KMS-11 (cell line): ENCODE data around the gene MRPL28.

Source experiments
- H2AFZ ChIP-seq: fragments of 200-600 bp; sonication (generic); 2 replicates; pipeline ENCODE4 v1.6.1; 2016; ENCODE audit warnings: antibody characterized with exemption, mixed run types, low read depth
- H3K27ac ChIP-seq: fragments of 200-600 bp; sonication (generic); 2 replicates; pipeline ENCODE4 v1.6.1; 2016; ENCODE audit warnings: mild to moderate bottlenecking, mixed run types
- H3K27me3 ChIP-seq: fragments of 200-600 bp; sonication (generic); 2 replicates; pipeline ENCODE4 v1.6.1; 2017; ENCODE audit warnings: mild to moderate bottlenecking, low read depth, mixed run types, moderate library complexity; ENCODE audit not compliant: insufficient read depth
- H3K36me3 ChIP-seq: fragments of 200-600 bp; sonication (generic); 2 replicates; pipeline ENCODE4 v1.6.1; 2017; ENCODE audit warnings: mild to moderate bottlenecking, mixed run types; ENCODE audit not compliant: insufficient read depth
- H3K4me1 ChIP-seq: fragments of 200-600 bp; sonication (generic); 2 replicates; pipeline ENCODE4 v1.6.1; 2016; ENCODE audit warnings: mild to moderate bottlenecking, low read depth, mixed run types; ENCODE audit not compliant: poor library complexity, severe bottlenecking
- H3K4me2 ChIP-seq: fragments of 200-600 bp; sonication (generic); 2 replicates; pipeline ENCODE4 v1.7.0; 2016; ENCODE audit warnings: mild to moderate bottlenecking, mixed run types
- H3K4me3 ChIP-seq: fragments of 200-600 bp; sonication (generic); IDR thresholded peaks from 2 replicates; pipeline ENCODE4 v1.6.1; 2017; ENCODE audit warnings: low read depth, low read length, mixed read lengths; ENCODE audit not compliant: insufficient read depth
- H3K79me2 ChIP-seq: fragments of 200-600 bp; sonication (generic); 2 replicates; pipeline ENCODE4 v1.6.1; 2016; ENCODE audit warnings: low read depth, mixed run types; ENCODE audit not compliant: insufficient read depth
- H3K9ac ChIP-seq: fragments of 200-600 bp; sonication (generic); 2 replicates; pipeline ENCODE4 v1.6.1; 2016; ENCODE audit warnings: mild to moderate bottlenecking, mixed run types
- H4K20me1 ChIP-seq: fragments of 200-600 bp; sonication (generic); 2 replicates; pipeline ENCODE4 v1.6.1; 2016; ENCODE audit warnings: mild to moderate bottlenecking, mixed run types; ENCODE audit not compliant: insufficient read depth
- TF ChIP-seq, protein P1 (sequence below): fragments of 200-600 bp; sonication (generic); conservative IDR thresholded peaks from 2 replicates; pipeline ENCODE4 v1.6.1; 2017; ENCODE audit warnings: low read depth, mild to moderate bottlenecking, antibody characterized with exemption, low read length, moderate library complexity, mixed read lengths

Gene MRPL28

DNA sequence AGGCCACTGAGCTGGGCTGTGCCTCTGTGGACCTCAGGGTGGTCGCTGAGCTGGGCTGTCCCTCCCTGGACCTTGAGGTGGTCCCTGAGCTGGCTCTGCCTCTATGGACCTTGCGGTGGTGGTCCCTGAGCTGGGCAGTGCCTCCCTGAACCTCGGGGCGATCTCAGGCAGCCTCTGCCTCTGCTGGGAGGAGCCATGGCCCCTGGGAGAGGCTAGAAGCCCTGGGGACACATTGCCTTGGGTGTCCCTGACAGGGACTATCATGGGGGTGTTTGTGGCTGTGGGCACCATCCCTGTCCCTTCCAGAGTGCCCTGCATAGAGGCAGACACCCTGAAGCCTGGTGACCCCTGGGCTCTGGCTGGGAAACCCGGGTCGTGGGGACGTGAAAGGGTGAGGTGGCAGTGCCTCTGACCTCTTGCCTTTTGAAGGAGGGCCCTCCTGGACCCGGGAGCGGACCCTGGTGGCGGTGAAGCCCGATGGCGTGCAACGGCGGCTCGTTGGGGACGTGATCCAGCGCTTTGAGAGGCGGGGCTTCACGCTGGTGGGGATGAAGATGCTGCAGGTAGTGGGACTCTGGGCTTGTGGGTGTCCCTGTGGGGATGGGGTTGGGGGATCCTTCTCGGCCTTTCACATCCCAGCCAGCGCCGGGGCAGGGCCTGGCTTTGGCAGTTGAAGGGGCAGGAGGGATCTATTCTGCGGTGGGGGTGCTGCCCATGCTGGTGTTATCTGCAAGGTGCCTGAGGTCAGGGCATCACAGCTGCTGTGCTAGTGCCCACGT lies 28.4 kb upstream of the MRPL28 start:
- H3K36me3 ChIP-seq: no peaks in the 10 kb centered on the region
- peaks cover 21% of the 10 kb centered on the region for H3K4me1 ChIP-seq
- no peaks in the 10 kb centered on the region for H4K20me1 ChIP-seq
- H3K27ac ChIP-seq: no peak overlapping the region
- H3K4me2 ChIP-seq: no peak overlapping the region
- H3K27me3 ChIP-seq: peaks cover 19% of the 10 kb centered on the region
- TF ChIP-seq, protein P1, sequence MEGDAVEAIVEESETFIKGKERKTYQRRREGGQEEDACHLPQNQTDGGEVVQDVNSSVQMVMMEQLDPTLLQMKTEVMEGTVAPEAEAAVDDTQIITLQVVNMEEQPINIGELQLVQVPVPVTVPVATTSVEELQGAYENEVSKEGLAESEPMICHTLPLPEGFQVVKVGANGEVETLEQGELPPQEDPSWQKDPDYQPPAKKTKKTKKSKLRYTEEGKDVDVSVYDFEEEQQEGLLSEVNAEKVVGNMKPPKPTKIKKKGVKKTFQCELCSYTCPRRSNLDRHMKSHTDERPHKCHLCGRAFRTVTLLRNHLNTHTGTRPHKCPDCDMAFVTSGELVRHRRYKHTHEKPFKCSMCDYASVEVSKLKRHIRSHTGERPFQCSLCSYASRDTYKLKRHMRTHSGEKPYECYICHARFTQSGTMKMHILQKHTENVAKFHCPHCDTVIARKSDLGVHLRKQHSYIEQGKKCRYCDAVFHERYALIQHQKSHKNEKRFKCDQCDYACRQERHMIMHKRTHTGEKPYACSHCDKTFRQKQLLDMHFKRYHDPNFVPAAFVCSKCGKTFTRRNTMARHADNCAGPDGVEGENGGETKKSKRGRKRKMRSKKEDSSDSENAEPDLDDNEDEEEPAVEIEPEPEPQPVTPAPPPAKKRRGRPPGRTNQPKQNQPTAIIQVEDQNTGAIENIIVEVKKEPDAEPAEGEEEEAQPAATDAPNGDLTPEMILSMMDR: no peak
- no peak overlapping the region for H3K9ac ChIP-seq
- H3K79me2 ChIP-seq: no peaks in the 10 kb centered on the region
- no peak overlapping the region for H3K4me3 ChIP-seq
- no peak overlapping the region for H2AFZ ChIP-seq

DNA sequence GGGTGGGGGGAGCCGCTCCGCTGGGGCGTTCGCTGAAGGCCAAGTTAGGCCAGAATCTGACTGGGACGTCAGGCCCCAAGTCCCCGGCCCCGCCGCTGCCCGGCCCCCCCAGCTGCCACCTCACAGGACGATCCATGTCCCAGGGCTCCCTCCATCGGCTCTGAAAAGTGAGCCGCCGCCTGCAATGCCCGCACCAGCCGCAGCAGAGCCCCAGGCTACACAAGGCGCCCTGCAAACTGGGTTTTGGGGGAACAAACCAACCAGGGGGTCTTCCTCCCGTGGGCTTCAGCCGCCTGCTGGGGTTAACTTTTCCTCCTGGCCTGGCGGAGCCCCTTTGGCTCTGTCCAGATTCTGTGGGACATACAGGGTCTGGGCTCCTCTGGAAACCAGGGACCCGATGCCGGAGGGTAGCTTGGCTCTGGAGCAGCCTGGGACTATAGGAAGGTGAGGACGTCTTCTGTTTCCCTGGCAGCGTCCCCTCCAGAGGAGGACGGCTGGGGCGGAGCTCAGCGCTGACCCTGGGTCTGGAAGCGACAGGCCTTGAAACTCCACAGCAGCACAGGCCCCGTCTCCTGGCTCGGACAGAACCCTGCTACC lies 27.5 kb upstream of the MRPL28 start:
- Histone ChIP-seq H3K9ac (no peak overlapping the region), H4K20me1 (no peaks in the 10 kb centered on the region), H3K27ac (no peak overlapping the region), H3K4me1 (peaks cover 21% of the 10 kb centered on the region), H3K79me2 (no peaks in the 10 kb centered on the region), H3K27me3 (peaks cover 19% of the 10 kb centered on the region), H3K4me2 (no peak overlapping the region), H2AFZ (no peak overlapping the region), H3K36me3 (no peaks in the 10 kb centered on the region), H3K4me3 (no peak overlapping the region)
- TF ChIP-seq, protein P1: no peak

DNA sequence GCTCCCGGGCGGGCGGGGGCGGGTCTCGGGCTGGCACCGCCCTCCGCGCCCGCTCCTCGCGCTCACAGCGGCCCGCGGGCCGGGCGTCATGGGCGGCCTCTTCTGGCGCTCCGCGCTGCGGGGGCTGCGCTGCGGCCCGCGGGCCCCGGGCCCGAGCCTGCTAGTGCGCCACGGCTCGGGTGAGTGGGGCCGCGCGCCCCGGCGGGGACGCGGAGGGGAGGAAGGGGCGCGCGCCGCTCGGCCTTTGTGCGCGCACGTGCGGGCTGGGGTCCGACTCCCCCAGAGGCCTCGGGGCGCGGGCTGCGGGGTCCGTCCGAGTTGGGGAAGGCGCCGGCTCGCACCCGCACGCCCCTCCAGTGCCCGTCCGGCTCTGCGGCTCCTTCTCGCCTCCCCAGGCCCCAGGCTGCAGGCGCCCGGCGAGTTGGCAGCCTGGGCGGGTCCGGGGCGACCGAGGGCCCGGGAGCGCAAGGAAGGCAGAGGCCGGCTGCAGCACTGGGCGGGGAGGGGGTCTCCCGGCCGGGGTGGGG lies 26.9 kb upstream of the MRPL28 start, which contains the start of gene NME4:
TSS of gene NME4 (plus strand) at position 65 of the 527 bp plus-strand sequence. CDS start at position 89, 24 bp downstream.
- no peaks in the 10 kb centered on the region for H3K79me2 ChIP-seq
- peak within 1 kb of the TSS; percentile 31; the same call in 1 of the 2 replicates for H3K4me2 ChIP-seq
- no peak within 1 kb of the TSS for H3K27ac ChIP-seq
- TF ChIP-seq, protein P1: no peak
- H3K4me1 ChIP-seq: peaks cover 15% of the 10 kb centered on the region
- no peaks in the 10 kb centered on the region for H4K20me1 ChIP-seq
- H3K9ac ChIP-seq: peak within 1 kb of the TSS; percentile 61; the same call in 1 of the 2 replicates
- peaks cover 19% of the 10 kb centered on the region for H3K27me3 ChIP-seq
- H3K36me3 ChIP-seq: no peaks in the 10 kb centered on the region
- no peak within 1 kb of the TSS; the same call in 1 of the 2 replicates for H2AFZ ChIP-seq
- no peak within 1 kb of the TSS for H3K4me3 ChIP-seq

DNA sequence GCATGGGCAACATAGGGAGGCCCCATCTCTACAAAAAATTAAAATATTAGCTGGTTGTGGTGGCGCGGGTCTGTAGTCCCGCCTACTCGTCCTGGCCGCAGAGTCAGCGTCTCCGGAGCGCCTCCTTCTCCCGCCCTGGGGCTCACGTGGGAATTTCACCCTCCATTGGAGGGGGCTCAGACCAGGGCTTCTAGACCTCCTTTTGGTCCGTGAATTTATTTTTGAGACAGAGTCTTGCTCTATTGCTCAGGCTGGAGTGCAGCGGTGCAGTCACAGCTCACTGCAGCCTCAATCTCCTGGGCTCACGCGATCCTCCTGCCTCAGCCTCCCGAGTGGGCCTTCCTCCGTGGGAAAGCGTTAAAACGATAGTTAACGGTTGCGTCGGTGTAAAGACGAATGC lies 26.3 kb upstream of the MRPL28 start:
- Histone ChIP-seq H3K79me2 (no peaks in the 10 kb centered on the region), H3K9ac (no peak overlapping the region), H3K4me1 (peaks cover 16% of the 10 kb centered on the region), H3K27me3 (peaks cover 19% of the 10 kb centered on the region), H3K4me3 (no peak overlapping the region), H3K4me2 (peak overlapping the region; percentile 31; the same call in 1 of the 2 replicates), H2AFZ (no peak overlapping the region; the same call in 1 of the 2 replicates), H3K27ac (no peak overlapping the region), H4K20me1 (no peaks in the 10 kb centered on the region), H3K36me3 (no peaks in the 10 kb centered on the region)
- TF ChIP-seq, protein P1: no peak
